GM18526 (cell line): ENCODE measurements around the gene PDE7B.

Source experiments
- POLR2A ChIP-seq: IDR thresholded peaks from 3 replicates; pipeline ENCODE4 v1.6.1; 2011; ENCODE audit not compliant: insufficient read length; ENCODE audit errors: extremely low read depth

Gene PDE7B

GRCh38 chr6:136153707-136154375, 302.3 kb downstream of the PDE7B start:
- no peak for TF ChIP-seq POLR2A

- no peak for TF ChIP-seq POLR2A
Measured at GRCh38 chr6:136155191-136155590, 303.7 kb downstream of the PDE7B start.

- TF ChIP-seq POLR2A, result no peak
Measured at GRCh38 chr6:136157743-136158142, 306.2 kb downstream of the PDE7B start.

GRCh38 chr6:136158387-136158821, 306.9 kb downstream of the PDE7B start:
- no peak for TF ChIP-seq POLR2A

- no peak for TF ChIP-seq POLR2A
Measured at GRCh38 chr6:136158971-136159370, 307.5 kb downstream of the PDE7B start.

- no peak for TF ChIP-seq POLR2A
Measured at GRCh38 chr6:136160250-136160649, 308.7 kb downstream of the PDE7B start.

- no peak for TF ChIP-seq POLR2A
Measured at GRCh38 chr6:136161950-136162349, 310.4 kb downstream of the PDE7B start.

GRCh38 chr6:136163260-136163659, 311.8 kb downstream of the PDE7B start:
- TF ChIP-seq POLR2A, result no peak

GRCh38 chr6:136166815-136167214, 315.3 kb downstream of the PDE7B start:
- TF ChIP-seq POLR2A, result no peak

- no peak for TF ChIP-seq POLR2A
Measured at GRCh38 chr6:136169394-136170148, 318.1 kb downstream of the PDE7B start.

GRCh38 chr6:136171231-136171630, 319.7 kb downstream of the PDE7B start:
- TF ChIP-seq POLR2A, result no peak

- no peak for TF ChIP-seq POLR2A
Measured at GRCh38 chr6:136173519-136174507, 322.3 kb downstream of the PDE7B start.

- TF ChIP-seq POLR2A, result no peak
Measured at GRCh38 chr6:136174510-136174909, 323.0 kb downstream of the PDE7B start.

GRCh38 chr6:136175873-136176272, 324.4 kb downstream of the PDE7B start:
- TF ChIP-seq POLR2A, result no peak

- no peak for TF ChIP-seq POLR2A
Measured at GRCh38 chr6:136178749-136179148, 327.2 kb downstream of the PDE7B start.

GRCh38 chr6:136180704-136181511, 329.4 kb downstream of the PDE7B start:
- TF ChIP-seq POLR2A, result no peak
